ENCODE measurements around the gene THSD7A. TPM values are rescaled to one million over a fixed set of nuclear protein-coding genes. Genes with fewer than 3 reads are reported as not detected.

Gene THSD7A
- total and polyA plus RNA-seq, 2 of the 8 experiments (the other 6 are each of a cell fraction or from before 2014, with no cell fraction given) = 0.44 to 1.2 TPM

- TF ChIP-seq SP2 (IDR thresholded peaks at IDR 0.05; ENCODE audit: low read length) (no peak), RXRA (IDR thresholded peaks at IDR 0.05; ENCODE audit: insufficient read depth, low read depth, low read length) (no peak), CEBPB (IDR thresholded peaks at IDR 0.05; ENCODE audit: low read depth, low read length) (no peak), MAFK (IDR thresholded peaks at IDR 0.05; ENCODE audit: low read depth, low read length) (no peak)
Measured at GRCh38 chr7:11754123-11754522, 77.9 kb downstream of the THSD7A start (continued).

Data from H1 (cell line).